Omental fat pad (tissue), 4 donors: ENCODE measurements around the gene ESPL1. TPM values are rescaled to one million over a fixed set of nuclear protein-coding genes. Genes with fewer than 3 reads are reported as not detected.
A peak's percentile ranks its signal among the peaks of the same experiment; 100 is the strongest.

ENCODE experiments used
- ATAC-seq: fragments of 150-250 bp; one replicate; pipeline ENCODE4 v1.9.1; 2016; ENCODE audit warnings: mild to moderate bottlenecking, moderate library complexity; ENCODE audit not compliant: low FRiP score
- DNase-seq: peaks from one replicate; pipeline ENCODE4 v3.0.0-alpha.2; 2019; ENCODE audit warnings: low spot score
- total RNA-seq, 4 donors: library from RNA; depleted of rRNA; stranded (reverse); fragments of >200 nt; gene quantifications; one replicate each; pipeline ENCODE4 v1.1.0, GENCODE V29; 2016
- TF ChIP-seq, protein P1 (sequence below), 3 donors: fragments of 450-650 bp; IDR thresholded peaks; one replicate each; pipeline ENCODE4 v1.5.1; 2016 to 2017; ENCODE audit warnings: antibody characterized with exemption in 3 of 3, mild to moderate bottlenecking in 3 of 3, moderate library complexity in 2 of 3

ESPL1 gene
- total RNA-seq, 4 donors from 2014 or later, result 0.63 to 2.0 (median 0.90) TPM

GRCh38 chr12:53226815-53227214 is 41.3 kb upstream of the ESPL1 start:
- DNase-seq, result no peak
- no peak for ATAC-seq
- TF ChIP-seq, protein P1, sequence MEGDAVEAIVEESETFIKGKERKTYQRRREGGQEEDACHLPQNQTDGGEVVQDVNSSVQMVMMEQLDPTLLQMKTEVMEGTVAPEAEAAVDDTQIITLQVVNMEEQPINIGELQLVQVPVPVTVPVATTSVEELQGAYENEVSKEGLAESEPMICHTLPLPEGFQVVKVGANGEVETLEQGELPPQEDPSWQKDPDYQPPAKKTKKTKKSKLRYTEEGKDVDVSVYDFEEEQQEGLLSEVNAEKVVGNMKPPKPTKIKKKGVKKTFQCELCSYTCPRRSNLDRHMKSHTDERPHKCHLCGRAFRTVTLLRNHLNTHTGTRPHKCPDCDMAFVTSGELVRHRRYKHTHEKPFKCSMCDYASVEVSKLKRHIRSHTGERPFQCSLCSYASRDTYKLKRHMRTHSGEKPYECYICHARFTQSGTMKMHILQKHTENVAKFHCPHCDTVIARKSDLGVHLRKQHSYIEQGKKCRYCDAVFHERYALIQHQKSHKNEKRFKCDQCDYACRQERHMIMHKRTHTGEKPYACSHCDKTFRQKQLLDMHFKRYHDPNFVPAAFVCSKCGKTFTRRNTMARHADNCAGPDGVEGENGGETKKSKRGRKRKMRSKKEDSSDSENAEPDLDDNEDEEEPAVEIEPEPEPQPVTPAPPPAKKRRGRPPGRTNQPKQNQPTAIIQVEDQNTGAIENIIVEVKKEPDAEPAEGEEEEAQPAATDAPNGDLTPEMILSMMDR (IDR thresholded peaks at IDR 0.05), result no peak

GRCh38 chr12:53227341-53227740 is 40.8 kb upstream of the ESPL1 start:
- TF ChIP-seq, protein P1 (IDR thresholded peaks at IDR 0.05), result no peak
- DNase-seq (no peak), ATAC-seq (no peak)

GRCh38 chr12:53227836-53228235 is 40.3 kb upstream of the ESPL1 start:
- DNase-seq (no peak), ATAC-seq (no peak)

GRCh38 chr12:53229454-53229853 is 38.6 kb upstream of the ESPL1 start:
- DNase-seq (no peak), ATAC-seq (no peak)
- TF ChIP-seq, protein P1 (IDR thresholded peaks at IDR 0.05), result no peak

More at GRCh38 chr12:53227836-53228235, 40.3 kb upstream of the ESPL1 start:
- TF ChIP-seq, protein P1 (IDR thresholded peaks at IDR 0.05), result no peak

DNA sequence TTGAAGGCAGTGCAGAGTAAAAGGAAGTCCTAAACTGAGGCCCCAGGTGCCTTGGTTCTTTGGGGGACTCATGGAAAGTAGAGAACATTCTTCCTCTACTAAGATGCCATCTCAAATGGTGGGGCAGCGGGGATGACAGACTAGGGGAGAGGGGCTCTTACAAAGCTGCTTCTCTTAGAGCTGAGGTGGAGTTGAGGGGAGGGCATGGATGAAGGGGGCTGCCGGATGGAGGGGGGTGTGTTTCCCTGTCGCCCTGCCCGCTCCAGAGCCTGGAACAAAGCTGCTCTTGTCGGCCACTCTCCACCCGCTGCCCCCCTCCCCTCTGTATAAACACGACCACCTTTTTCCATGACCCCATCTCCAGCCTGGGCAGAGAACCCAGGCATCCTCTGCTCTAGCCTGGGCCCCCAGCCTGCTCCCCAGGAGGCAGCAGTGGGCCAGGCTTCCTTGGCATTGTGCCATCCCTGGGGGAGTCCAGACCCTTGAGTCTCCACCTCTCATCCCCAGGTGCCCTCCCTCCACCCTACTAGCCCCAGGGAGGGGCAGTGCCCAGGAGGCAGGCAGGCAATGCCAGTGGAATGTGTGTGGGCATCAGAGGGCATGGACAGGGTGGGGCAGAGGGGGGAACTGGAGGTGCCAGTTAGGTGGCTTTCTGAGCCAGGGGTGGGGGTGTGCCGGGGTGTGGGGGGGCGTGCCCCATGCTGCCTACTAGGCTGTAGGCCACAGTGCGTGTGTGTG is 37.8 kb upstream of the ESPL1 start:
- DNase-seq (no peak), ATAC-seq (no peak)
- TF ChIP-seq, protein P1 (IDR thresholded peaks at IDR 0.05), result no peak

GRCh38 chr12:53231671-53231920 is 36.5 kb upstream of the ESPL1 start:
- DNase-seq (no peak), ATAC-seq (peak; percentile 4)
- TF ChIP-seq, protein P1 (IDR thresholded peaks at IDR 0.05), result no peak

GRCh38 chr12:53231921-53232645 is 36.0 kb upstream of the ESPL1 start, which contains the start of gene RARG:
Gene RARG (minus strand): TSS chr12:53232209. CDS start chr12:53227545, 4,664 bp downstream.
- TF ChIP-seq, protein P1 (IDR thresholded peaks at IDR 0.05), result no peak
- ATAC-seq (peak; percentile 70), DNase-seq (no peak)
